NCI-H1092 treated with DMSO at 0.1 percent for 48 hours (cell line): Measurements from ENCODE around the gene SELENOS.

Experiments
- DNase-seq: peaks from one replicate; lab custom pipeline; 2025; lab: John Stamatoyannopoulos, UW

The SELENOS gene, protein sequence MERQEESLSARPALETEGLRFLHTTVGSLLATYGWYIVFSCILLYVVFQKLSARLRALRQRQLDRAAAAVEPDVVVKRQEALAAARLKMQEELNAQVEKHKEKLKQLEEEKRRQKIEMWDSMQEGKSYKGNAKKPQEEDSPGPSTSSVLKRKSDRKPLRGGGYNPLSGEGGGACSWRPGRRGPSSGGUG

DNA sequence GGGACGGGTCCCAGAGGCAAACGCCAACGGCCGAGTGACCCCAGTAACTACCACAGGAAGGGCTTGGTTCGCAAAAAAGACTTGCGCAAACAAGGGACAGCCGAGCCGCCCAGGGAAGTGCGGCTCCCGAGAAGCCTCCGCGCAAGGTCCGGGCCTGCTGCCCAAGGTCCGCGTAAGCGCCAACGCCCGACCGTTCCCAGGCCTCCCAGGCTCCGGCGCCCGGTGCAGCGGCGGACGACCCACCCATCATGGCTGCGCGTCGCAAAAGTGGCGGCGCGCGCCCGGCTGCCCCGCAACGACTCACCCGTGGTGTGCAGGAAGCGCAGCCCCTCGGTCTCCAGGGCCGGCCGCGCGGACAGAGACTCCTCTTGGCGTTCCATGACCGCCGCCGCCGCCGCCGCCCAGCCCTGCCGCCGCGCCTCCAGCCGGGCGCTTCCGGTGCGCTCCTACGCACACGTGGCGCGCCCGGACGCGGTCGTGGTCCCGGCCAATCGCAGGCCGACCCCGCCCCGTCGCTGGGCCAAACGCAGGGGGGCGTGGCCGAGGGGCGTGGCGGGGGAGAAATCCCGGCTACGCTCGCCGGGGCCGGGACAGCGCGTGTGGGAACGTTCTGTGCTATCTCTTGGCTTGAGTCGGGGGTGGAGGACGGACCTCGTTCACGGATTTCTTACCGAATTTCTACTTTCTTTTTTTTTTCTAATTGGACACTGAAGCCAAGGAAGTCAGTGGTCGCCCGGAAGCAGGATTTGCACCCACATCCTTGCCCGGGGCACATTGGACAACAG is at the start of gene SELENOS:
TSS of gene SELENOS (minus strand) at position 448 of the 785 bp plus-strand sequence. CDS start at position 380, 68 bp downstream.
- DNase-seq = peak; percentile 78

DNA sequence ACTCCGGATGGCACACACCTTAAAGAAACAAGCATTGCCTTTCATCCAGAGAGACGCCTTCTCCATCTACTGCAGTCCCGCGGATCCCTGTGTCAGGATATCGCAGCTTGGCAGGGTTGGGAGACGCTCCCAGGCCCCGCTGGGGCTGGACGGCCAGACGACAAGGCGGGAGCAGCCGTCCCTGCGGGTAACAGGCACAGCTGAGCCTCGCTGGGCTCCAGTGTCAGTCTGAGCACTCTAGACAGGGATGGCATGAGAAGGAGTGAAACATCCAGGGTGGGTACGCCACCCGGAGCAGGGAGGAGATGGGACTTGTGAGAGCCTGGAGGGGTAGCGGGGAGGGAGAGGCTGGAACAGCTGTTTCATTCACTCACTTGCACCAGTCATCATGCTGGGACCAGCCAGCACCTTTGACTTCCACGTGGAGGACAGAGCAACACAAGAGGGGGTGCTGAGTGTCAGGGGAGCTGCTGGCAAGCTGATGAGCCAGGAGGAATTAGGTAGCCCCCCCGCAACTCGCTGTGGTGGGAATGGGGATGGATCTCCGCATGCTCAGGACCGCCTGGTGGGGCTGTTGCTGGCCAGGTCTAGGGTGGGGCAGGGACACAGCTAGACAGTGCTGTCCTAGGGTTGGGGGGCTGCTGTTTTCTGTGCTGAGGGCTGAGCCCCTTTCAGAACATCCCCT is 49.3 kb upstream of the SELENOS start:
- DNase-seq = no peak

GRCh38 chr15:101326026-101326315 is 48.7 kb upstream of the SELENOS start:
- no peak for DNase-seq

DNA sequence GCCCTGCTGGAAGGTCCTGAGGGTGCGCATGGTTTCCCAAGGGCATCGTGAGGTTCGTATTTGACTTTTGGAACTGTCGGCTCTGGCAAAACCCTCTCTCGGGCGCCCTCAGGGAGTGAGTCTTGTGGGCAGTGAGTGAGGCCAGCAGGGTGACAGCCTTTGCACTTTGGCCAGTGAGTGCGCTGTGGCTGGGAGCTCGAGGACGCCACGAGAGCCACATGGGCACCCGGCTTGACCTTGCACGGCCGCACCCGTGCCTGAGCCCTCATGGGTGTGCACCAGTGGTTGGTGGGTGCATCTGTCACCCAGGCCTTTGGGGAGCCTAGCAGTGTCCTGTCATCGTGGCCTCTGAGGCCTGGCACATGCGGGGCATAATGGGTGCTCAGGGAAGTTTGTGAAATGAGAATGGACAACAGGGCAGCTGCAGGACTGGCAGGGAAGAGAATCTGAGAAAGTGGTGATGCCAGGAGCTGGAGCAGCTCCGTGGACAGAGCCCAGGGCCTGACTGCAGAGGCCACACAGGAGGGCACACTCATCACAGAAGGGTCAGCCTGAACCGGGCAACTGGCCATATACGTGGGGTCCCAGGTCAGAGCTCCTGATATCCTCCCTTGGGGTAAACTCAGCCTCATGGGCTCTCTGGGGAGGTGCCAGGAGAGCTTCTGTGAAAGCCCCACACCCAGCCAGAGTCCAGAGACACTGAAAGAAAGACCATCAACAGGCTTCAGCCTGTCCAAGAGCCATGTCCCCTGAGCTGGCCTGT is 48.2 kb upstream of the SELENOS start:
- DNase-seq = no peak

GRCh38 chr15:101324524-101325177 is 47.4 kb upstream of the SELENOS start:
- no peak for DNase-seq

GRCh38 chr15:101323793-101324523 is 46.7 kb upstream of the SELENOS start:
- no peak for DNase-seq

GRCh38 chr15:101322854-101323477 is 45.7 kb upstream of the SELENOS start:
- no peak for DNase-seq

GRCh38 chr15:101322016-101322695 is 44.9 kb upstream of the SELENOS start:
- no peak for DNase-seq

DNA sequence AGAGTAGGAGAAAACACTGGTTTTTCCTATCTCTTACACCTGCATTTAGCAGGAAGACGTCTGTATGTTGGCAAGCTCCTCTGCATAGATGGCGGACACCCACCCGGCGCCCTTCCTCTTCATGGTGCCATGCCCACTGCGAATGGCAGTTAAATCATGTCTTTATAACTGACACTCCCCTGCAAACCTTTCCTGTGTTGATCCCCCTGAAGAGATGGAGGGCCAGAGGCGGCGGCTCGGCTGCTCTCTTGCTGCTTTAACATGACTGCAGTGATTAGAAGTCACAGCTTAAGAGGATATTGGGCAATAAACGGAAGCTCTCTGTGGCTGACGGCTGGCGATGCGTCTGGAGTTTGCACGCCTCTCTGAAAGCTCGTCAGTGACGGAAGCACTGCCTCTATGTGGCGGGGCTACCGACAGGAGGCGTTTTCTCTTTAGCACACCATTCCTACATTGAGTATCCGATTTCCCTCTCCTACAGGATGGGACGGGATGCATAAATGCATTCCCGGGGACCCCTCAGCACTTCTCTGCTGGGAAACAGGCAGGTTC is 43.3 kb upstream of the SELENOS start:
- DNase-seq = no peak

DNA sequence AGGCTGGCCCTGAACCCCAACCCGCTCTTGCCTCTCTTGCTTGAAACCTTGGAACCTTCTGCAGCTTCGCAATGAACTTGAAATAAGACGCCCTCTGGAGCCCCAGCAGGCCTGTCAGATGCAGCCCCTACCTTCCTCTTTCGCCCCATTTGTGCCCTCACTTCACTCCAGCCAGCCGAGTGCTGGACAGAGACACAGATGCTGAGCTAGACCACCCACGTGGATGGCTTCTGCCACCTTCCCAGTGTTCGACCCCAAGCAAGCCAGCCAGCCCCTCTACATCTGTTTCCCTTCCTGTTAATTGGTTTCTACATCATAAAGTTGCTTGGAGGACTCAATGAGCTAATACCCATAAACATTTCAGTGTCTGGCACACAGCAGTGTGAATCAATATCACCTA is 41.6 kb upstream of the SELENOS start:
- DNase-seq = no peak

- DNase-seq = no peak
These were observed 41.0 kb upstream of the SELENOS start for GRCh38 chr15:101318147-101318819.

GRCh38 chr15:101317336-101317872 is 40.1 kb upstream of the SELENOS start:
- DNase-seq = no peak

DNA sequence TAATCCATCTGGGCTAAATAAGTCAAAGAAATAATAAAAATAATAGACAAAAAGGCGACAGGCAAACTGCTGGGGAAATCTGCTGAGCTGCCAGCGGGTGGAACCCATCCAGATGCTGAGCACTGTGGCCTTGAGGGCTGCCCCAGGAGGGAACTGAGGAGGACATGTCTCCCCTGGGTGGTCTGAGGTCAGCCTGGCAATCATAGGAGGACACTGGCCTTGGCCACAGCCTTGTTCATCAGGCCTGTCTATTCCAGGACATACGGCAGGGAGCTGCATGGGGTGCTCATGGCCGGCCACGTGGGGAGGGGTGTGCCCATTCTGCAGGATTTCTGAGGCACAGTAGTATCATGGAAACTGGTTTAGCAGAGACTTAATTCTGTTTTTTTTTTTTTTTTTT is 39.2 kb upstream of the SELENOS start:
- no peak for DNase-seq

DNA sequence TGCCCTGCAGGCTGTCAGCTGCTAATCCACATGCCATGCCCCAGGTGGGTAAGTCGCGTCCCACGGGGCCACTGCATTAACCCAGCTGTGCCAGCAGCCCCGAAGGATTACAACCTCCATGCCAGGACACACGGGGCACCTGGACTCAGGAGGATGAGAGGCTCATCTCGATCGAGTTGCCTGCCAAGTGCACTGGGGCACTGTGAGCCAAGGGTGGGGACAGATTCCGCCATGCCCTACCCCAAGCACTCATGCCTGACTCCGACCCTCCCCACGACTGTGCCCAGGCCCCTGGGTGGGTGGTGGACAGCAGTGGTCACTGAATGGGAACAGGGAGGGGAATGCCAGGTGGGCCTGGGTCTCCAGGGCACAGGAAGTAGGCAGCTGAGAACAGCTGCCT is 38.5 kb upstream of the SELENOS start:
- DNase-seq = no peak

GRCh38 chr15:101314336-101315125 is 37.2 kb upstream of the SELENOS start:
- no peak for DNase-seq

DNA sequence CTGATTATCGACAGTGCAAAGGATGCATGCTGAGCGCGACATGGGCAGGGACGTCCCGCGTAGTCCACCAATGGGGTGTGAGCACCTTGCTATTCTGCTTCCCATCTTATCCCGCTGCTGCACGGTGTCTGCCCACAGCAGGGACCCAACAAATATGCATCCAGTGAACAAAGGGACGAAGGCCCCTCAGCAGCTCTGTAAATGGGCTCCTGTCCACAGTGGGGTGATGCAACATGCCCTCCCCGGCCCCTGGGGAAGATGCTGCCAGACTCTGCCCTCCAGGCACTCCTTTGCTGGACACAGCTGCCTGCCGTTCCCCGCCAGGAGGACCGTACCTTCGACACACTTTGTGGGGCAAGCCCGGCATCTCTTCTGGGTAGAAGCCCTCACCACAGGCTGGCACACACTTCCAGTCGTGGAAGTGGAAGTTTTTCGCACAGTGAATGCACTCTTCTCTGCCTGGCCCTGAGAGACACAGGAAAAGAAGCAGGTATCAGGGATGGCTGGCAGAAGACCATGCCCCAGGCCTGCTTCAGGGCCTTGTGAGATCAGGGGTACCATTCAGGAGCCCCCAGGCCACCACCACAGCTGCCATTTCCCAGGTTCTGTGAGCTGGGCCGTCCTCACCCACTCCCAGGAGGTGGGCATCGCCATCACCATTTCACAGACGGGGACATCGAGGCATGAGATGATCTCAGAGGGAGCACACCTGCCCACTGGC is 35.9 kb upstream of the SELENOS start:
- DNase-seq = no peak

DNA sequence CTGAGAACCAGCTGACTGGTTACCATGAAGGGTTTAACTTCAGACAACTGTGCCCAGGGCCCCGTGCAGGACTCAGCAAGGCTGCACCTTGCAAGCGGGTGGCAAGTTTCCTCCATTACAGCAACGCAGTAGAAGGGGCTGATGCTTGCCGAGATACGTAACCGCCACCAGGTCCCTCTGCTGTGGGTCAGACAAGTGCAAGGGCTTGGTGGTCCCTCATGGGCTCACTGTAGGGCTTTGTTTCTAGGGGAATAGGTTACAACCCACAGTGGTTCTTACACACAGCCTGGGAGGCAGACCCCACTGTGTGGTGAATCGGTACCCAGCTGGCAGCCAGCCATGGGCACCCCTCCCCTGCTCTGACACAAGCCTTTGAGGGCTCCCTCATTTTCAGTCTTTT is 33.2 kb upstream of the SELENOS start:
- no peak for DNase-seq

DNA sequence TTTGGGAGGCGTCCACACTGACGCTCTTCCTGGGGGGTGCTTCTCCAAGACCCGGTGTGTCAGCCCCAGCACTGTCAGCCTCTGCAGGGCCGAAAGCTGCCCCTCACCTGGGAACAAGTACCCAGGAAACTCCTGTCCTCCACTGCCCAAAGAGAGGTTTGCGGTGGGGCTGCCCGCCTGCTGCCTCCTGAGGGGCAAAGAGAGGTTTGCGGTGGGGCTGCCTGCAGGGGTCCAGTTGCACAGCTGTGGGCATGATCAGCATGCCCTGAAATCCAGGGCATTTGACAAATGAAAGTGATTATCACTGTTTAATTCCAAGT is 32.8 kb upstream of the SELENOS start:
- DNase-seq = no peak
